Fibroblast of skin of left biceps (primary cell): ENCODE measurements around the gene ATR.
A peak's percentile ranks its signal among the peaks of the same experiment; 100 is the strongest.

ENCODE experiments used
- DNase-seq, 2 experiments: peaks; one replicate each; pipeline ENCODE4 v3.0.0-alpha.2; 2013; ENCODE audit warnings: low read depth in 2 of 2

ATR gene

GRCh38 chr3:142523921-142524566, 54.5 kb downstream of the ATR start:
- no peak for DNase-seq

DNA sequence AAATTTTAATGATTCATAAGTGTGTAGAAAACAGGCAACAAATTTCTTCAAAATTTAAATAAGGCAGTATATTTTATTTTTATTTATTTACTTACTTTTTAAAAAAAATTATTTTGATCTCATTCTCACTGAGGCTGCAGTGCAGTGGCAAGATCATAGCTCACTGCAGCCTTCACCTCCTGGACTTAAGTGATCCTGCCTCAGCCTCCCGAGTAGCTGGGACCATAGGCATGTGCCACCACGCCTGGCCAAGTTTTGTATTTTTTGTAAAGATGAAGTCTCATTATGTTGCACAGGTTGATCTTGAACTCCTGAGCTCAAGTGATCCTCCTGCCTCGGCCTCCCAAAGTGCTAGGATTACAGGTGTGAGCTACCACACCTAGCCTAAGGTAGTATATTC, 69.5 kb downstream of the ATR start:
- no peak for DNase-seq

- no peak for DNase-seq
These were observed 71.3 kb downstream of the ATR start for GRCh38 chr3:142507241-142507640.

GRCh38 chr3:142502187-142502985, 76.1 kb downstream of the ATR start:
- no peak for DNase-seq

GRCh38 chr3:142501004-142501926, 77.3 kb downstream of the ATR start:
- DNase-seq: peak; percentile 46 to 56

- DNase-seq: no peak
These were observed 78.3 kb downstream of the ATR start for GRCh38 chr3:142500211-142500610.

- DNase-seq: no peak
These were observed 79.9 kb downstream of the ATR start for GRCh38 chr3:142498397-142499180.

GRCh38 chr3:142497729-142498128, 80.8 kb downstream of the ATR start:
- no peak for DNase-seq

- no peak for DNase-seq
These were observed 83.4 kb downstream of the ATR start for GRCh38 chr3:142495103-142495502.

- no peak for DNase-seq
These were observed 86.3 kb downstream of the ATR start for GRCh38 chr3:142492184-142492583.

DNA sequence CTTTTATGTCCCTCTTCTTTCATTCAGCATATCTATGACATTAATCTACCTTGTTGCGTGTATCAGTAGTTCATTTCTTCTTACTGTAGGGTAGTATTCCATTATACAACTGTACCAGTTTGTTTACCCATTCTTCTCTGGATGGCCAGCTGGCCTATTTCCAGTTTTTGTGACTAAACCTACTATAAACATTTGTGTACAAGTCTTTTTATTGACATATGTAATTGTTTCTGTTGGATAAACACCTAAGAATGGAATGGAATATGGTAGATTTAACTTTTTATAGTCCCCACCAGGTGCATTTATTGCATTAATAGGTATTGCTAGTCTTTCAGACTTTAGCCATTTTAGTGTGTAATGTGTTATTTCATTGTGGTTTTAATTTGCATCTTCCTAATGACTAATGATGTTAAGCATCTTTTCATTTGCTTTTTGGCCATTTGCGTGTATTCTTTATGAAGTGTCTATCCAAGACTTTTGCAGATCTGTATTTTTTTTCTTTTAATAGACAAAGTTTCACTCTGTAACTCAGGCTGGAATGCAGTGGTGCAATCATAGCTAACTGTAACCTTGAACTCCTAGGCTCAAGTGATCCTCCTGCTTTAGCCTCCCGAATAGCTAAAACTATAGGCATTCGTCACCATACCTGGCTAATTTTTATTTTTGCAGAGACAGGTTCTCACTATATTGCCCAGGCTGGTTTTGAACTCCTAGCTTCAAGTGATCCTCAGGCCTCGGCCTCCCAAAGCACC, 88.8 kb downstream of the ATR start:
- no peak for DNase-seq

DNA sequence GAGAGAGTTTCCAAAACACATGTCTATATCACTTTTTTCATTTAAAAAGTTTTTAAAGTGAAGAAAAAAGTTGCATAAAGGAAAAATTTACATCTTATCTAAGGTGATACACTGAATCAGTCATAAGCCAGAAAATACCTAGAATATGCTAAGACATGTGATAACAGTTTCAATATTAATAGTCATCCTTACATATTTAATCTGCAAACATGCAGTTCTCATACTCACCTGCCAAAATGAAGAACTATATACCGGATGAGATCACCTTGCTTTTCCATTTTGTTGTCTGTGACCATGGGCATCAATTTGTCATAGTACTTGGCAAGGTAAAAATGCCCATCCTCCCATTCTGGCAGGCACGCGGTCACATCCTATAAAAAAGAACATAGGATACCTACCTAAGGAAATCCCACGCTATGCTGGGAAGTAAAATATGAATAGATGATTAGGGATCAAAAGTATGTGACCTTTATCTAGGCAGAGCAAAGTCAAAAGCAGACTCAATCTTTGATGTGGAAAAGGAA, 93.6 kb downstream of the ATR start:
- DNase-seq: no peak

GRCh38 chr3:142481196-142481595, 97.3 kb downstream of the ATR start:
- no peak for DNase-seq

DNA sequence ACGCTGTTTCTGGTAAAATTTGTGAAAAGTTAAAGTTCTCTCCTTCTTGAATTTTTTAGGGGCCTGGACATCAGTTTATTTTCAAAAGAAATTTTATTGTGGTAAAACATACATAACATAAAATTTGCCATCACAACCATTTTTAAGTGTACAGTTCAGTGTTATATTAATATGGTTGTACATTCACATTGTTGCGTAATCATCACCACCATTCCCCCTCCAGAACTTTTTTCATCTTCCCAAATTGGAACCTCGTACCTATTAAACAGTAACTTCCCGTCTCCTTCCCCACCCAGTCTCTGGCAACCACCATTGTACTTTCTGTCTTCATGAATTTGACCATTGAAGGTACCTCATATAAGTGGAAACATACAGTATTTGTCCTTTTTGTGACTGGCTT, 107.7 kb downstream of the ATR start:
- DNase-seq: no peak

DNA sequence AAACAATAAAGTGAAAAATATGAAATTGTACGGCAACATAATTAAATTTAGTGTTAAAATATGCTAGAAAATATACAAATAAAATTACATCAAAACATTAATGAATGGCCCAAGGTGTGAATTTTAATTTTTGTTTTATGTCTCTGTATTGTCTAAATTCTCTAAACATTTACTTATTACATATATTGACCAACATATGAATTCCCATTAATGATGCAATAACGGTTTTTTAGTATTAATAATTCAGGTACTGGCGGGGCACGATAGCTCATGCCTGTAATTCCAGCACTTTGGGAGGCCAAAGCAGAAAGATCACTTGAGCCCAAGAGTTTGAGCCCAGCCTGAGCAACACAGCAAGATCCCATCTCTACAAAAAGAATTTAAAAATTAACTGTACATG, 110.1 kb downstream of the ATR start:
- DNase-seq: no peak

DNA sequence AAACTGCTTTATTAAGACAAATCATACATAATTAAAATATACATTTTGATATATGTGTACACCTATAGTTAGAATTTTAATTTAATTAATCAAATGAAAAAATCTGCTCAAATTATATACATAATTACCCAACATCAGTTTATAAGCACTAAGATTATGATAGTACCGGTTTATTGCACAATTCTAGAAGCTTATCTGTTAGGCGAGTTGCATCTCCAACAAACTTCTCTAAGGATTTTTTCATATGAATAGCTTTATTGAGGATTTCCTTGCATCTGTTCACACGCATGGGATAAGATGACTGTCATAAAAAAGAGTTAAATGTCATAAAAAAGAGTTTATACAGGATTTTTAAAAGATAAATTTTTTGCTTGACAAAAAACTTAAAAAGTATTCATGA, 110.8 kb downstream of the ATR start:
- no peak for DNase-seq

DNA sequence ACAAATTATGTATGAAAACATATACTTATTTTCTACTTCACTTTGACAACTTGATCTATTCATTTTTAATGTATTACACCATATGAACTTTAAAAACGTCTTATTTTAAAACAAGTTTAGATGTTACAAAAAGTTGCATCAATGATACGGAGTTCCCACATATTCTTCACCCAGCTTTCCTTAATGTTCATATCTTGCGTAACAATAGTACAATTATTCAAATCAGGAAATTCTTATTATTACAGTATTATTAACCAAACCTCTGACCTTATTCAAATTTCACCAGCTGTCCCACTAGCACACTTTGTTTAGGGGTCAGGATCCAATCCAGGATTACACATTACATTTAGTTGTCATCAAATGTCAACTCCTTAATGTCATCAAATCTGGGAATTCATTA, 117.8 kb downstream of the ATR start:
- DNase-seq: no peak

GRCh38 chr3:142459929-142460328, 118.6 kb downstream of the ATR start:
- no peak for DNase-seq

DNA sequence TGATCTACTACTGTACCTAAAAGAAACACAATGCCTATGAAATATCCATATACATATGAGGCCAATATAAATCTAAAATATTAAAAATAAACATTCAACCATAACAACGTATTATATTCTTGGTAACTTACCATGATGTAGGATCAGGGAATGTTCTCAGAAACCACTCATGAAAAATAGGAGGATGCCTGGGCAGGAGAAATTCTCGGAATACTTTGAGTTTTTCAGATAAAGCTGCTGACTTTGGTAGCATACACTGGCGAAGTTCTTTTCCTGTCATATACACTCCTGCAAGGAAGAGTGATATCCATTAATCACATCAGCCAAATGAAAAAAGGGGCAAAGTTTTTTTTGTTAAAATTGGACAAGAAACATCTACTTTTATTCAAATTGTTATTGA, 119.4 kb downstream of the ATR start:
- no peak for DNase-seq

- DNase-seq: no peak
These were observed 127.7 kb downstream of the ATR start for GRCh38 chr3:142450881-142451280.

GRCh38 chr3:142450189-142450588, 128.3 kb downstream of the ATR start:
- no peak for DNase-seq
